22Rv1 (cell line): ENCODE data around the gene LUM.

Experiments used
- H3K27ac ChIP-seq: fragments of 450-650 bp; 2 replicates; pipeline ENCODE4 v1.5.1; 2017
- CTCF ChIP-seq: fragments of 450-650 bp; IDR thresholded peaks from 2 replicates; pipeline ENCODE4 v1.5.1; 2017; ENCODE audit warnings: mild to moderate bottlenecking
- ZFX ChIP-seq: fragments of 450-650 bp; IDR thresholded peaks from 2 replicates; pipeline ENCODE4 v1.6.1; 2017; ENCODE audit warnings: antibody characterized with exemption, borderline replicate concordance

The LUM gene

GRCh38 chr12:91142221-91142631, 30.9 kb upstream of the LUM start:
- H3K27ac ChIP-seq: no peak overlapping the region

GRCh38 chr12:91140026-91140931, 29.0 kb upstream of the LUM start:
- no peak overlapping the region for H3K27ac ChIP-seq
- TF ChIP-seq CTCF (no peak), ZFX (no peak)

More at GRCh38 chr12:91142221-91142631, 30.9 kb upstream of the LUM start:
- TF ChIP-seq CTCF (no peak), ZFX (no peak)

GRCh38 chr12:91139286-91139685, 28.0 kb upstream of the LUM start:
- H3K27ac ChIP-seq: no peak overlapping the region
- TF ChIP-seq CTCF (no peak), ZFX (no peak)

GRCh38 chr12:91138337-91138920, 27.1 kb upstream of the LUM start:
- TF ChIP-seq CTCF (no peak), ZFX (no peak)
- H3K27ac ChIP-seq: no peak overlapping the region

- TF ChIP-seq ZFX (no peak), CTCF (no peak)
- H3K27ac ChIP-seq: no peak overlapping the region
Observed at GRCh38 chr12:91133871-91134270, 22.6 kb upstream of the LUM start.

- no peak overlapping the region for H3K27ac ChIP-seq
- no peak for TF ChIP-seq CTCF
- TF ChIP-seq ZFX: no peak
Observed at GRCh38 chr12:91129662-91130362, 18.5 kb upstream of the LUM start.

- TF ChIP-seq CTCF (no peak), ZFX (no peak)
- H3K27ac ChIP-seq: peak overlapping the region; percentile 48
Observed at GRCh38 chr12:91127751-91128150, 16.5 kb upstream of the LUM start.
